GM21528 (cell line): ENCODE results near the gene KRTAP19-8.

Source experiments
- ATAC-seq: cut with Tn5 transposase; IDR thresholded peaks from one replicate; pipeline ENCODE4 v1.9.1; 2021; ENCODE audit warnings: mild to moderate bottlenecking, moderate library complexity; ENCODE audit not compliant: unreplicated experiment, low FRiP score

KRTAP19-8 gene

DNA sequence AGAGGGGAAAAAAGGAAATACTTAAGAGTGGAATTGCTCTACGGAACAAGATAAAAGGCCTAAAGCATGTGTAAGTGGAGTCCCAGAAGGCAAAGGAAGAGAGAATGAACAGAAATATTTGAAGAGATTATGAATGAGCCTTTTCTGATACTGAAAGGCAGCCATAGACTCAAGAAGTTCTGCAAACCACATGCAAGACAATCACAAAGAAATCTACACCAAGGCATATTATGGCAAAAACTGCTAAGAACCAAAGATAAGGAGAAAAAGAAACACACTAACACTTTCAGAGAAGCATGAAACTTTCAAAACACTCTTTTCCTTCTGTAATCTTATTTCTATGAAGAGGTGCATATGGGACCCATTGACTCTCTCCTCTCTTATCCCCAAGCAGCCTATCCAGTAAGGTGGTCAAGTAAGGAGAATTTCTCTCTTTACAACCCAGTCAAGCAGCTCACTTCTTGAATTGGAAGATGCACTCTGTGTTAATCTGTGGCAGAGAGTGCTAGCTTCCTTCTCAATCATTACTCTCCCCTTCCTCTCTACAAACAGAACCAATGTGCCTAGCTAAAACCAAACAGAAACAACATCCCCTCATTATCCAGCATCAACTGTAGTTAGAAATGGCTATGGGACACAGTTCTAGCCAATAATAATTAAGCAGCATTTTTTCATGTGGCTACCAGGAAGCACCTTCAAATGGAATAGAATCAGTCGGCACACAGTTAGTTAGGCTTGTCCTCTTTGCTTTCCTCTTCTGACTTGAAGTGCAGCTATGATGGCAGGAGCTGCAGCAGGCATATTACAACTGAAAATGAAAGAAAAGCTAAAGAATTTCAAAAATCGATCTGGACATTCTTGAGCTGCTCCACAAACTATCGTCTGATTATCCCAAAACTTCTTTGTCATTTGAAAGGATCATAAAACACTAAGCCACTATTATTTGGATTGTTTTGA, 25.9 kb downstream of the KRTAP19-8 start:
- no peak for ATAC-seq

DNA sequence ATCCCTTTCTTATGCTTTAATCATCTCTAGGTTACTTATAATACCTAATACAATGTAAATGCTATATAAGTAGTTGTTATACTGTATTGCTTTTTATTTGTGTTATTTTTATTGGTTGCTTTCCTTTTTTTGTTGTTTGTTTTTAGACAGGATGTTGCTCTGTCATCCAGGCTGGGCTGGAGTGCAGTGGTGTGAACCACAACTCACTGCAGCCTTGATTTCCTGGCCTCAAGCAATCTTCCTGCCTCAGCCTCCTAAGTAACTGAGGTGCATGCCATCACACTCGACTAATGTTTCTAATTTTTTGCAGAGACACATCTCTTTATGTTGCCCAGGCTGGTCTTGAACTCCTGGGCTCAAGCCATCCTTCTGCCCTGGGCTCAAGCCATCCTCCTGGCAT, 26.9 kb downstream of the KRTAP19-8 start:
- no peak for ATAC-seq

DNA sequence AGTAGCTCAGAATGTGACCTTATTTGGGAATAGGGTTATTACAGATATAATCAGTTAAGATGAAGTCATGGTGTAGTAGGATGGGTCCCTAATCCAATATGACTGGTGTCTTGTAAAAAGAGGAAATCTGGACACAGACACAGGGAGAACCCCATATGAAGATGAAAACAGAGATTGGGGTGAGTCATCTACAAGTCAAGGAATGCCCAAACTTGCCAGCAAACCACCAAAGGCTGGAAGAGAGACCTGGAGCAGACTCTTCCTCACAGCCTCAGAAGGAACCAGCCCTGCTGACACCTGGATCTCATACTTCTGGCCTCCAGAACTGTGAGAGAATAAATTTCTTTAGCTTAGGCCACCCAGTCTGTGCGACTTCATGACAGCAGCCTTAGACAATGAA, 29.9 kb downstream of the KRTAP19-8 start:
- no peak for ATAC-seq

DNA sequence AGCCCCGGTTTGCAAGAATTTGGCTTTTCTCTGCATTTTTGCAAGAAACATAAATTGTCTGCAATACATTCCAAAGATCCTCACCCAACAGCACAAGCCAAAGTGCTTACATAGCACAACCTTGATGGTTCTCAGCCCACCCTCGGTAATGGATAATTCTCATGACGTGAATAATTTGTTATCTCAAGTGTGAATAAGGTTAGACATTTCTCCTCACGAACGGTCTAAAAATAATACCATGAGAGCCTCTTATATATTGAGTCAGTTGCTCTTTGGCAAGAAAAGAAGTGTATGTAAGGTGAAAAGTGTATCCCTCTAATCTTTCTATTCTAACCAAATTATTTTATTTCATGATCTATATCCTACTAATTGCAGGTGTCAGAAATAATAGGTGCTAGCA, 33.3 kb downstream of the KRTAP19-8 start:
- ATAC-seq: no peak

DNA sequence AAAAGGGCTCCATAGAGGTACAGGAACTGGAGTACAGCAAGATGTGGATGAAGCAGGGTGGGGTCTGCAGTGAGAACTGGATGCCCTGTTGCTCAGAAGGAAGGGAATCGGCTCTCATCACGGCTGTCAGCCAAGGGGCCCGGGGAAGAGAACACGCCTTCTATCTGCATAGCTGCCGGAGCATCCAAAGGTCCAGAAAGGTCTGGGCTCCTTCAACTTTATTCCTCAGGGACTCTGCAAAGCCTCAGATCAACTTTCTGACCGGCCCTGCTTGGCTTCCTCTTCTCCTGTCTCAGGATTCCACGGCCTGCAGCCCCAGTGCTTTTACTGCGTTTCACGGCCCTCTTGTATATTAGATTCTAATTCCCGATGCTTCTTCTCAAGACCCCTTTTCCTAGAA, 34.8 kb downstream of the KRTAP19-8 start:
- ATAC-seq: no peak

DNA sequence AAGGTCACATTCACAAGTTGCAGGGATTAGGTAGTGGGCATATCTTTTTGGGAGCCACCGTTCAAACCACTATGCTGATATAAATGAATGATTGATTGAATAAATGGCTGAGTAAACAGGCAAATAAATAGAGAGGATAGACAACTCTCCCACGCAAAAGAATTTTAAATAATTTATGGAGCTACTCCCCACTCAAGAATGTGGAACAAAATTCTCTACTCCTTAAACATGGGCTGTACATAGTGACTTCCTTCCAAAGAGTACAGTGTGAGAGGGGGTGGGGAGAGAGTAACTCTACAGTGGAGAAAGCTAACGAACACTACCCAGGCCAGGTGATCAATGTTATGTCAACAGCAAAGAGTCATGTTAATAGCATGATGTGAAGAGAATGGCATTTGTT, 40.7 kb downstream of the KRTAP19-8 start:
- no peak for ATAC-seq

DNA sequence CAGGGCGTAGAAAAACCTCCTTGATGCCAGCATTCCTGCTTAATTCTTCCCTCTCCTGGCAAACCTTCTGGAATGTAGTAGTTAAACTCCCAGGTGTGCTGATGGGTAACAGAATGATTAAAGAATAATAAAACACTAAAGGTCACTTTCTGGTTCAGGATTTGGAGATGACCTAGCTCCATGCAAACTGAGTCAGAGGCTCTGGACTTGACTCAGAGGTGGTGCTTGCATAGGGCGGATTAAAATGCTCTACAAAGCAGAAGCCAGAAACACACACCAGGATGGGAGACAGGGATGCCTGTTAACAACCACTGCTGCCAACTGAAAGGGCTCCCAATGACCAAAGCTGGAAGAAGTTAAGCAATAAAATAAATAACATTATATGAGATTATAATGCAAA, 41.5 kb downstream of the KRTAP19-8 start:
- no peak for ATAC-seq

DNA sequence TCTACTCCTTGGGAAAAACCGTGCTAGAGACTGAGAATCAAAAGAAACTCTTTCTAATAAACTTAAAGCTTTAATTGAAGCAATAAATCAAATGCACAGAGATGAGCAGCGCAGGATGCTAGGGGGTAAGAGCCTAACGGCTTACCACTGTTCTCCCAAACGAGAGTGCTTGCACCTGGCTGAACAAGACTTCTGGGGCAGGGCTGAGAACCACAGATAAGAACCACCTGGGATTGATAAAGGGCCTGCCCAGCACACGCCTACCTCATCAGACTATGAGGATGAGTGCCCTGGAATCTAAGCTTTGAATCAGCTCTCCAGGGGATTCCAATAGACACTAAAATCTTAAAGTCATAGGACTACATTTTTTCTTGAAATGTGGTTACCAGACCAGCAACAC, 43.3 kb downstream of the KRTAP19-8 start:
- ATAC-seq: no peak

DNA sequence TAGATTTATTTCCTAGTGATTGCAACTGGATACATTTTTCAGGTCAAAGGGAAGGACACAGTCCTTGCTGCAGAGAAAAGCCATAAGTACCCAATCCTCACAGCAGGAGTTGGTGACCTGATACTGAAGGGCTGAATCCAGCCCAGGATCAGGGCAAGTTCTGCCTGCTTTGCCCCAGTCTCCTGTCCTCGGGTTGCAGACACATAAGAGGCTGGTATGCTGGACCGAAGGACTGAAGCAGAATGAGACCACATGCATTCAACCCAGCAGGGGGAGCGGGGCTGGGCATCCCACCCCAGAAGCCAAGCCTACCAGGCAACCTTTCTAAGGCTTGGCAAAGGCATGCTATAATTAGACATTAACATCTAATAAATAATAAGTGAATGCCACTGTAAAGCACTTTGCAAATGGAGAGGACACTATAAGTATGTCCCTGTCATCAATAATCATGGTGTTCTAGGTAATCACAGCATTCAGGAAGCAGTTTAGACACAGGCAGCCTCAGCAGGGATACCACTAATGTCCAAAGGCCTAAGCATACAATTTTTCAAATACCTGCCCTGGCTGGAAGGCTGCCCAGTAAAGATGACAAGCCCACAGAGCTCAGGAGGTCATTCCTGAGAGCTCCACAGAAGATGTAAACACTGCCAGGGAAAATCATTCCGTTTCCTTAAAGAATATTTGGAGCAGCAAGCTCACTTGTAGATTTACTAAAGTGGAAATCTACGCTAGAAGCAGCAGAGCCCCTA, 47.6 kb downstream of the KRTAP19-8 start:
- ATAC-seq: no peak

DNA sequence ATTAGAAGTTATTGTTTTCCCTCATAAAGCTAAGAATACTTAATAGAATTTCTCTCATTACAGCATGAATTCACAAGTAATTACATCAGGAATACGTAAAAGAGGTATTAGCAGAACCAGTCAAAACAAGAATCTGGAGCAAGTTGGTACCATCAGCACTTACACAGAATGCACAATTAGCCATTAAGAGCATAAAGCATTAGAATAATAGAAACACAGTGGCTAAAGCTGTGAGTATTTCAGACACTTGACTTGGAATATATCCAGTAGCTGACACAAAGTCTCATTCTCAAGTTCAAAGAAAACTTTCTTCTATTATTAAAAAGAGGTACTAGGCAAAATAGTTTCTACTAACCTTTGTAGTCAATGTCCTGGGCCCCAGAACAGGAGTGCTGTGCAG, 49.6 kb downstream of the KRTAP19-8 start:
- no peak for ATAC-seq
